SU-DHL-6 (cell line): Measurements from ENCODE around the gene DEGS2.
A peak's percentile ranks its signal among the peaks of the same experiment; 100 is the strongest.
"Not testable (repeated sequence)": the region's sequence is repeated elsewhere in the genome, so short reads cannot be mapped to it uniquely, and the experiment has no call there.

Experiments
- H2AFZ ChIP-seq: fragments of 200-600 bp; sonication (generic); 2 replicates; pipeline ENCODE4 v1.6.1; 2014; ENCODE audit warnings: low read depth, mild to moderate bottlenecking, moderate library complexity, mixed read lengths, antibody characterized with exemption, low read length; ENCODE audit not compliant: severe bottlenecking
- H3F3A ChIP-seq: fragments of 200-600 bp; shearing (Covaris generic); 2 replicates; pipeline ENCODE4 v1.6.0; 2016; ENCODE audit warnings: antibody characterized with exemption, mild to moderate bottlenecking; ENCODE audit not compliant: insufficient read depth
- H3K27ac ChIP-seq: fragments of 200-600 bp; sonication (generic); 2 replicates; pipeline ENCODE4 v1.5.1; 2016; ENCODE audit warnings: low read depth, mild to moderate bottlenecking, low read length, moderate library complexity, mixed read lengths
- H3K27me3 ChIP-seq: fragments of 200-600 bp; sonication (generic), shearing (Covaris generic); 2 replicates; pipeline ENCODE4 v1.6.0; 2014; ENCODE audit warnings: mild to moderate bottlenecking, low read length
- H3K36me3 ChIP-seq: fragments of 200-600 bp; sonication (generic); 2 replicates; pipeline ENCODE4 v1.6.1; 2014; ENCODE audit warnings: mild to moderate bottlenecking, low read length, mixed read lengths
- H3K4me2 ChIP-seq: fragments of 300-600, 200-600 bp; shearing (Covaris generic), sonication (generic); 2 replicates; pipeline ENCODE4 v1.6.0; 2014; ENCODE audit warnings: low read length, low read depth, mild to moderate bottlenecking; ENCODE audit not compliant: poor library complexity, severe bottlenecking
- H3K4me3 ChIP-seq: fragments of 200-600 bp; sonication (generic); 2 replicates; pipeline ENCODE4 v1.5.1; 2014; ENCODE audit warnings: antibody characterized with exemption, low read length, mild to moderate bottlenecking, mixed read lengths; ENCODE audit not compliant: insufficient read depth, poor library complexity, severe bottlenecking
- H3K79me2 ChIP-seq: fragments of 200-600 bp; sonication (generic); 2 replicates; pipeline ENCODE4 v1.6.1; 2014; ENCODE audit warnings: mild to moderate bottlenecking, low read length, moderate library complexity; ENCODE audit not compliant: insufficient read depth
- H3K9ac ChIP-seq: fragments of 200-600 bp; sonication (generic); 2 replicates; pipeline ENCODE4 v1.7.0; 2014; ENCODE audit warnings: mild to moderate bottlenecking, low read length
- H3K9me2 ChIP-seq: fragments of 200-600 bp; sonication (generic); replicated peaks from 2 replicates; pipeline ENCODE4 v1.6.1; 2014; ENCODE audit warnings: low read length; ENCODE audit not compliant: insufficient read depth
- H3K9me3 ChIP-seq: fragments of 200-600 bp; sonication (generic); 2 replicates; pipeline ENCODE4 v1.6.1; 2014; ENCODE audit warnings: low read length, mixed read lengths; ENCODE audit not compliant: insufficient read depth
- H4K20me1 ChIP-seq: fragments of 200-600 bp; sonication (generic); 2 replicates; pipeline ENCODE4 v1.6.1; 2014; ENCODE audit warnings: low read depth, mild to moderate bottlenecking, antibody characterized with exemption, low read length, moderate library complexity, mixed read lengths
- EZH2phosphoT487 ChIP-seq: fragments of 200-600 bp; sonication (generic), shearing (Covaris generic); conservative IDR thresholded peaks from 2 replicates; pipeline ENCODE4 v1.6.1; 2018; ENCODE audit warnings: mild to moderate bottlenecking, antibody characterized with exemption, low read length, moderate library complexity, mixed read lengths
- TF ChIP-seq, protein P1 (sequence below): fragments of 200-600 bp; sonication (generic); IDR thresholded peaks from one replicate; pipeline ENCODE4 v1.5.1; 2017; ENCODE audit warnings: antibody characterized with exemption, mild to moderate bottlenecking, low read length, moderate library complexity; ENCODE audit not compliant: insufficient read depth, poor library complexity, severe bottlenecking

DEGS2 gene

DNA sequence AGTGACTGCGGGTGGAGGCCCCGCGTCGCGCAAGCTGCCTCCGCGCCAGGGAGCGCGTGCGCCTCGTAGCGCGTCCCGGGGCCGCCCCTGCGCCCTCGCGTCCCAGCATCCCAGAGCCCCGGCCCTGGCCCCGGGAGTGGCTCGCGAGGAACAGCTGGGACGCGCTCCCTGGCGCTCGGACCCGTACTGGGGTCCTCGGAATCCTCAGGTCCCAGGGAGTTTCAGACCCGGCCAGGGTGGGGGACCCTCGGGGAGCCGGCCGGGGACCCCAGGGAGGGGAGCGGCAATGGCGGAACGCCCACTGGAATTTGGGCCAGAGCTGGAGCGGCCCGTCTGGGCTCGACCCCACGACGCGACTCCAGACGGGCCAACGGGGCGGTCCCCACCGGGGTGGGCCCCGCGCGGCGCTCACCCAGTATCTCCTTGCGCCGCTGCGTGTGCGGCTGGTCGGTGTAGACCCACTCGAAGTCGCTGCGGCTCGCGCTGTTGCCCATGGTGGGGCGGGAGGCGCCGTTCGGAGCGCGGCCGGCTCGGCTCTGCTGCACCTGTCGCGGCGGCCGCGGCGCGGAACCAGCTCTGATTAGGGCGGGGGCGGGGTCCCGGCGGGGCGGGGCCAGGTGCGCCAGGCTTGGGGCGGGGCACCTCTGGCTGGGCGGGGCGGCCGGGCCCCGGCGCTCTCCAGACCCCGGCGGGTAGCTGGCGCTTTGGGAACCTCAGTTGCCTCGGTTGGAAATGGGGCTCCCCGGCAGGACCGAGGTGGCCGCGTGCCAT is at the start of gene DEGS2:
DEGS2 (minus strand) TSS at position 552 of the 771 bp plus-strand sequence; CDS start at position 494, 58 bp downstream.
- H3K36me3 ChIP-seq = no peaks in the 10 kb centered on the region
- no peaks in the 10 kb centered on the region for H3K9me2 ChIP-seq
- TF ChIP-seq, protein P1, sequence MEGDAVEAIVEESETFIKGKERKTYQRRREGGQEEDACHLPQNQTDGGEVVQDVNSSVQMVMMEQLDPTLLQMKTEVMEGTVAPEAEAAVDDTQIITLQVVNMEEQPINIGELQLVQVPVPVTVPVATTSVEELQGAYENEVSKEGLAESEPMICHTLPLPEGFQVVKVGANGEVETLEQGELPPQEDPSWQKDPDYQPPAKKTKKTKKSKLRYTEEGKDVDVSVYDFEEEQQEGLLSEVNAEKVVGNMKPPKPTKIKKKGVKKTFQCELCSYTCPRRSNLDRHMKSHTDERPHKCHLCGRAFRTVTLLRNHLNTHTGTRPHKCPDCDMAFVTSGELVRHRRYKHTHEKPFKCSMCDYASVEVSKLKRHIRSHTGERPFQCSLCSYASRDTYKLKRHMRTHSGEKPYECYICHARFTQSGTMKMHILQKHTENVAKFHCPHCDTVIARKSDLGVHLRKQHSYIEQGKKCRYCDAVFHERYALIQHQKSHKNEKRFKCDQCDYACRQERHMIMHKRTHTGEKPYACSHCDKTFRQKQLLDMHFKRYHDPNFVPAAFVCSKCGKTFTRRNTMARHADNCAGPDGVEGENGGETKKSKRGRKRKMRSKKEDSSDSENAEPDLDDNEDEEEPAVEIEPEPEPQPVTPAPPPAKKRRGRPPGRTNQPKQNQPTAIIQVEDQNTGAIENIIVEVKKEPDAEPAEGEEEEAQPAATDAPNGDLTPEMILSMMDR = no peak
- TF ChIP-seq EZH2phosphoT487 = 0 out of 2 replicates have a peak, but pooled peaks have one; percentile 4
- no peak within 1 kb of the TSS for H3K27ac ChIP-seq
- H3K27me3 ChIP-seq = no peaks in the 10 kb centered on the region
- no peaks in the 10 kb centered on the region for H3K79me2 ChIP-seq
- H3F3A ChIP-seq = 0 out of 2 replicates have a peak, but pooled peaks cover 3% of the 10 kb centered on the region
- no peaks in the 10 kb centered on the region for H3K9me3 ChIP-seq
- H3K4me3 ChIP-seq = peak within 1 kb of the TSS; percentile 46
- peak within 1 kb of the TSS; percentile 41; the same call in 1 of the 2 replicates for H3K9ac ChIP-seq
- H4K20me1 ChIP-seq = no peaks in the 10 kb centered on the region
- H3K4me2 ChIP-seq = peak within 1 kb of the TSS; percentile 73
- peak within 1 kb of the TSS; percentile 63 for H2AFZ ChIP-seq

DNA sequence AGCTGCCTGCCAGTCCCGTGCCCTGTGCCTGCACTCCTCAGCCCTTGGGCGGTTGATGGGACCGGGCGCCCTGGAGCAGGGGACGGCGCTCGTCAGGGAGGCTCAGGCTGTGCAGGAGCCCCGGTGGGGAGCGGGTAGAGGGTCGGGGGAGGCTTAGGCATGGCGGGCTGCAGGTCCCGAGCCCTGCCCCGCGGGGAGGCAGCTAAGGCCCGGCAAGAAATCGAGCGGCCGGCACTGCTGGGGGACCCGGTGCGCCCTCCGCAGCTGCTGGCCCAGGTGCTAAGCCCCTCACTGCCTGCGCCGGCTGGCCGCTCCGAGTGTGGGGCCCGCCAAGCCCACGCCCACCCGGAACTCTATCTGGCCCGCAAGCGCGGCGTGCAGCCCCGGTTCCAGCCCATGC is 48.7 kb upstream of the DEGS2 start:
- H3K9ac ChIP-seq, H3K9me3 ChIP-seq, H2AFZ ChIP-seq, H3K79me2 ChIP-seq, H3K36me3 ChIP-seq, H3K4me2 ChIP-seq, H3F3A ChIP-seq, H3K27ac ChIP-seq, H4K20me1 ChIP-seq, H3K27me3 ChIP-seq, H3K9me2 ChIP-seq, H3K4me3 ChIP-seq: not testable (repeated sequence)

DNA sequence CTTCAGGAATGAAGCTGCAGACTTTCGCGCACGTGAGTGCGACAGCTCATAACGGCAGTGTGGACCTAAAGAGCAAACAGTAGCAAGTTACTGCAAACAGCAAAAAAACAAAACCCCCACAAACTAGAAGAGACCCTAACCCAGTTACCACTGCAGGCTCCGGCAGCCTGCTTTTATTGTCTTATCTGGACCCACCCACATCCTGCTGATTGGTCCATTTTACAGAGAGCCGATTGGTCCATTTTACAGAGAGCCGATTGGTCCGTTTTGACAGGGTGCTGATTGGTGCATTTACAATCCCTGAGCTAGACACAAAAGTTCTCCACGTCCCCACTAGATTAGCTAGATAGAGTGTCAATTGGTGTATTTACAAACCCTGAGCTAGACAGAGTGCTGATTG is 48.1 kb upstream of the DEGS2 start:
- H2AFZ ChIP-seq, H3K4me2 ChIP-seq, H3K9ac ChIP-seq, H3K27ac ChIP-seq, H3K4me3 ChIP-seq, H4K20me1 ChIP-seq, H3K27me3 ChIP-seq, H3K9me2 ChIP-seq, H3F3A ChIP-seq, H3K79me2 ChIP-seq, H3K9me3 ChIP-seq, H3K36me3 ChIP-seq: not testable (repeated sequence)

DNA sequence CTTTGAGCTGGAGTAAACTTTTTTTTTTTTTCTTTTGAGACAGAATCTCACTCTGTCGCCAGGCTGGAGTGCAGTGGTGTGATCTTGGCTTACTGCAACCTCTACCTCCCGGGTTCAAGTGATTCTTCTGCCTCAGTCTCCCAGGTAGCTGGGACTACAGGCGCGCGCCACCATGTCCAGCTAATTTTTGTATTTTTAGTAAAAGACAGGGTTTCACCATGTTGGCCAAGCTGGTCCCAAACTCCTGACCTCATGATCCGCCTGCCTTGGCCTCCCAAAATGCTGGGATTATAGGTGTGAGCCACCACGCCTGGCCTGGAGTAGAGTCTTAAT is 45.4 kb upstream of the DEGS2 start:
- not testable (repeated sequence) for H4K20me1 ChIP-seq, H3K4me3 ChIP-seq

More for the DNA sequence above, 45.4 kb upstream of the DEGS2 start:
- not testable (repeated sequence) for H3K27ac ChIP-seq, H3K9ac ChIP-seq, H3K4me2 ChIP-seq, H3F3A ChIP-seq, H3K79me2 ChIP-seq, H3K9me2 ChIP-seq, H2AFZ ChIP-seq, H3K9me3 ChIP-seq, H3K27me3 ChIP-seq, H3K36me3 ChIP-seq
